K562 (cell line): Measurements from ENCODE around the gene LRRC1. TPM values are rescaled to one million over a fixed set of nuclear protein-coding genes. Genes with fewer than 3 reads are reported as not detected.

Source experiments
- ATAC-seq: fragments of 200-7000 bp; cut with Tn5 transposase; 3 replicates; pipeline ENCODE4 v1.9.1; 2020; ENCODE audit warnings: moderate library complexity
- BruUV-seq: library from RNA; stranded (reverse); fragments of 400-500 nt; replicated peaks from 2 replicates; lab custom pipeline; 2021; lab: Mats Ljungman, UMichigan
- CTCF ChIA-PET: fragments of 300-600 bp; formaldehyde crosslinking; extraction: SDS; loops from one replicate; lab custom pipeline; 2021; ENCODE audit warnings: low intra/inter-chr PET ratio; lab: Yijun Ruan, JAX
- POLR2A ChIA-PET: fragments of 300-600, 350-650 bp; sonication (Branson Sonifier 250); formaldehyde crosslinking; extraction: SDS; loops from one replicate; lab custom pipeline; 2021; ENCODE audit warnings: antibody characterized with exemption, inconsistent platforms; lab: Yijun Ruan, JAX
- DNase-seq, 4 experiments: peaks; one replicate each; pipeline versions ENCODE4 v3.0.0 to v3.0.0-alpha.2; 2011 to 2018; ENCODE audit warnings: low spot score in 3 of 4, mixed read lengths in 3 of 4; ENCODE audit errors: extremely low read depth in 1 of 4
- FAIRE-seq: peaks from 2 replicates; lab custom pipeline; 2011; peaks lifted over from hg19 to GRCh38; lab: Jason Lieb, UNC
- H2AFZ ChIP-seq: 2 replicates; pipeline ENCODE4 v1.6.0; 2011; ENCODE audit warnings: low read depth, low read length, control low read depth, inconsistent platforms
- H3K27ac ChIP-seq: fragments of 200-600 bp; 3 replicates; pipeline ENCODE4 v1.8.0; 2011; ENCODE audit warnings: low read depth, mild to moderate bottlenecking, control low read depth, inconsistent platforms, low read length, moderate library complexity, mixed read lengths; ENCODE audit errors: extremely low read depth
- H3K27me3 ChIP-seq, 2 experiments: fragments of 300-600 bp in 1 of 2; 2 replicates in 1 of 2; 3 replicates in 1 of 2; pipeline versions ENCODE4 v1.6.0 to v1.8.0; 2011; ENCODE audit warnings: inconsistent platforms in 2 of 2, low read length in 2 of 2, mild to moderate bottlenecking in 1 of 2, mixed read lengths in 1 of 2, moderate library complexity in 1 of 2; ENCODE audit not compliant: control insufficient read depth in 2 of 2, insufficient read depth in 2 of 2
- H3K36me3 ChIP-seq: fragments of 300-600 bp; 3 replicates; pipeline ENCODE4 v1.8.0; 2011; ENCODE audit warnings: mild to moderate bottlenecking, low read length, inconsistent platforms; ENCODE audit not compliant: control insufficient read depth, insufficient read depth
- H3K4me1 ChIP-seq, 2 experiments: fragments of 200-600 bp in 1 of 2; replicated peaks in 1 of 2; 2 replicates in 1 of 2; 3 replicates in 1 of 2; pipeline versions ENCODE4 v1.5.1 to v1.8.0; 2011; ENCODE audit warnings: inconsistent platforms in 2 of 2, low read length in 2 of 2, mild to moderate bottlenecking in 1 of 2, mixed read lengths in 1 of 2, moderate library complexity in 1 of 2; ENCODE audit not compliant: control insufficient read depth in 2 of 2, insufficient read depth in 2 of 2
- H3K4me2 ChIP-seq: 2 replicates; pipeline ENCODE4 v1.6.1; 2011; ENCODE audit warnings: low read length, control low read depth, inconsistent platforms, mixed read lengths; ENCODE audit not compliant: insufficient read depth
- H3K4me3 ChIP-seq: fragments of 200-600 bp; sonication (generic), shearing (Covaris generic); 2 replicates; pipeline ENCODE4 v1.5.1; 2016; ENCODE audit warnings: control low read depth, inconsistent platforms
- H3K79me2 ChIP-seq: fragments of 200-600 bp; 3 replicates; pipeline ENCODE4 v1.8.0; 2011; ENCODE audit warnings: low read length, inconsistent platforms; ENCODE audit not compliant: control insufficient read depth, insufficient read depth
- H3K9ac ChIP-seq, 2 experiments: 2 replicates each; pipeline versions ENCODE4 v1.6.0 to v1.6.1; 2011; ENCODE audit warnings: low read depth in 2 of 2, low read length in 2 of 2, control low read depth in 1 of 2, inconsistent platforms in 1 of 2, mild to moderate bottlenecking in 1 of 2, mixed read lengths in 1 of 2; ENCODE audit not compliant: insufficient read depth in 1 of 2
- H3K9me1 ChIP-seq: one replicate; pipeline ENCODE4 v1.6.0; 2011; ENCODE audit warnings: inconsistent platforms, mild to moderate bottlenecking, low read length, moderate library complexity; ENCODE audit not compliant: control insufficient read depth, insufficient read depth
- H3K9me3 ChIP-seq: replicated peaks from 2 replicates; pipeline ENCODE4 v1.5.1; 2011; ENCODE audit warnings: low read depth, low read length, inconsistent platforms; ENCODE audit not compliant: control insufficient read depth, insufficient read depth
- H4K20me1 ChIP-seq: replicated peaks from 2 replicates; pipeline ENCODE4 v1.6.1; 2011; ENCODE audit warnings: low read length, inconsistent platforms, mixed read lengths; ENCODE audit not compliant: control insufficient read depth, insufficient read depth
- KAT7 ChIP-seq: sonication (generic); formaldehyde crosslinking; IDR thresholded peaks from 2 replicates; pipeline ENCODE4 v1.8.0; 2022; ENCODE audit warnings: missing genetic modification reagents, mild to moderate bottlenecking, borderline replicate concordance
- NCOA4 ChIP-seq: fragments of 450-650 bp; IDR thresholded peaks from 2 replicates; pipeline ENCODE4 v1.6.1; 2018; ENCODE audit warnings: mild to moderate bottlenecking; ENCODE audit not compliant: partially characterized antibody
- TRIM24 ChIP-seq, 2 experiments: fragments of 450-650 bp; IDR thresholded peaks; 2 replicates each; pipeline ENCODE4 v1.6.1; 2016
- ZKSCAN3 ChIP-seq: fragments of 250-450 bp; sonication (Bioruptor Pico); IDR thresholded peaks from 2 replicates; pipeline ENCODE4 v1.4.0; 2020
- ZNF274 ChIP-seq: IDR thresholded peaks from 2 replicates; pipeline ENCODE4 v1.6.1; 2011; ENCODE audit warnings: low read depth, mild to moderate bottlenecking, low read length, moderate library complexity, borderline replicate concordance
- in situ Hi-C: fragments of 300-500 bp; cut with MboI; formaldehyde crosslinking; loops from 4 replicates; pipeline ENCODE4 v1.15.0; 2018; ENCODE audit warnings: inconsistent platforms, mixed read lengths
- intact Hi-C: fragments of 100-400 bp; cut with micrococcal nuclease; formaldehyde crosslinking; loops from 2 replicates; pipeline ENCODE4 v1.14.2; 2022
- polyA plus RNA-seq, 8 experiments: library from polyadenylated mRNA; depleted of rRNA in 4 of 8; stranded (reverse) in 5 of 8; unstranded in 3 of 8; fragments of >200 nt; fragmentation: Nextera tagmentation in 2 of 8; fragmentation: Illumina TruSeq in 1 of 8; extraction: Ambion mirVana in 2 of 8; extraction: Trizol in 1 of 8; gene quantifications; 2 replicates each; pipeline versions ENCODE4 v1.2.1 to v1.2.3, GENCODE V29; 2011 to 2014; ENCODE audit warnings: inconsistent platforms in 1 of 8, missing spikeins in 1 of 8
- total RNA-seq, 7 experiments: library from RNA; depleted of rRNA in 6 of 7; stranded (reverse); fragments of >200 nt in 6 of 7; fragmentation: Illumina TruSeq in 2 of 7; extraction: Trizol in 2 of 7; gene quantifications; 2 replicates each; pipeline versions ENCODE4 v1.2.1 to v1.2.3, GENCODE V29; 2011 to 2021; ENCODE audit warnings: low replicate concordance in 1 of 7
- TF ChIP-seq, protein P1 (sequence below): sonication (generic); formaldehyde crosslinking; IDR thresholded peaks from 2 replicates; pipeline ENCODE4 v1.4.0; 2020; ENCODE audit warnings: mild to moderate bottlenecking, missing genetic modification reagents
- TF ChIP-seq, protein P2 (sequence below): sonication (generic); formaldehyde crosslinking; IDR thresholded peaks from 2 replicates; pipeline ENCODE4 v1.8.0; 2022; ENCODE audit warnings: mild to moderate bottlenecking, missing genetic modification reagents, borderline replicate concordance

LRRC1 gene
- total and polyA plus RNA-seq, 9 of the 15 experiments (the other 6 are each of a cell fraction or from before 2014, with no cell fraction given) = not detected

DNA sequence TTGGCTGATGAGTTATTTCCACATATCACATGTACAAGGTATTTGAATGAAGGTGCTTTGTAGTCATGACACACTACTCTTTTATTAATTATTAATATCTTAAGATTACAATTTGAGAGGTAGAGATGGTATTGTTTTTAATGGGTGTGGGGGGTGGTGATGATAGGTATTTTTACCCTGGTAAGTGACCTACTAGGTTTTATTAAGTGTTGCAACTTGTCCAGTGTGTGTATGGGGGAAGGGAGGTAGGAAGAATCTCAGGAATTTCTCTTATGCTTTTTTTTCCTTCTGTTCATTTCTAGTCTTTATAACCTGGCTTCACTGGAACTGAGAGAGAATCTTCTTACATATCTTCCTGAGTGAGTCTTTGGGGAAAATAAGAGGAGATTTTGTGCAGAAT lies 101.4 kb downstream of the LRRC1 start:
- CTCF ChIA-PET = no interaction called here
- no peaks in the 10 kb centered on the region for H3K9me1 ChIP-seq
- H3K27ac ChIP-seq = no peak overlapping the region
- DNase-seq = no peak
- ATAC-seq = no peak
- no peaks in the 10 kb centered on the region for H3K36me3 ChIP-seq
- H3K27me3 ChIP-seq = no peaks in the 10 kb centered on the region
- in situ Hi-C loops (no loop called here), intact Hi-C loops (no loop called here)
- H4K20me1 ChIP-seq = no peaks in the 10 kb centered on the region
- H2AFZ ChIP-seq = no peak overlapping the region
- H3K9ac ChIP-seq = no peak overlapping the region
- FAIRE-seq = no peak
- no peak overlapping the region for H3K4me2 ChIP-seq
- no peaks in the 10 kb centered on the region for H3K9me3 ChIP-seq
- no peaks in the 10 kb centered on the region for H3K79me2 ChIP-seq
- POLR2A ChIA-PET = no interaction called here
- H3K4me1 ChIP-seq = no peaks in the 10 kb centered on the region
- TF ChIP-seq, protein P1, sequence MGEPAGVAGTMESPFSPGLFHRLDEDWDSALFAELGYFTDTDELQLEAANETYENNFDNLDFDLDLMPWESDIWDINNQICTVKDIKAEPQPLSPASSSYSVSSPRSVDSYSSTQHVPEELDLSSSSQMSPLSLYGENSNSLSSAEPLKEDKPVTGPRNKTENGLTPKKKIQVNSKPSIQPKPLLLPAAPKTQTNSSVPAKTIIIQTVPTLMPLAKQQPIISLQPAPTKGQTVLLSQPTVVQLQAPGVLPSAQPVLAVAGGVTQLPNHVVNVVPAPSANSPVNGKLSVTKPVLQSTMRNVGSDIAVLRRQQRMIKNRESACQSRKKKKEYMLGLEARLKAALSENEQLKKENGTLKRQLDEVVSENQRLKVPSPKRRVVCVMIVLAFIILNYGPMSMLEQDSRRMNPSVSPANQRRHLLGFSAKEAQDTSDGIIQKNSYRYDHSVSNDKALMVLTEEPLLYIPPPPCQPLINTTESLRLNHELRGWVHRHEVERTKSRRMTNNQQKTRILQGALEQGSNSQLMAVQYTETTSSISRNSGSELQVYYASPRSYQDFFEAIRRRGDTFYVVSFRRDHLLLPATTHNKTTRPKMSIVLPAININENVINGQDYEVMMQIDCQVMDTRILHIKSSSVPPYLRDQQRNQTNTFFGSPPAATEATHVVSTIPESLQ (CRISPR knock-in tag) = no peak
- TF ChIP-seq, protein P2, sequence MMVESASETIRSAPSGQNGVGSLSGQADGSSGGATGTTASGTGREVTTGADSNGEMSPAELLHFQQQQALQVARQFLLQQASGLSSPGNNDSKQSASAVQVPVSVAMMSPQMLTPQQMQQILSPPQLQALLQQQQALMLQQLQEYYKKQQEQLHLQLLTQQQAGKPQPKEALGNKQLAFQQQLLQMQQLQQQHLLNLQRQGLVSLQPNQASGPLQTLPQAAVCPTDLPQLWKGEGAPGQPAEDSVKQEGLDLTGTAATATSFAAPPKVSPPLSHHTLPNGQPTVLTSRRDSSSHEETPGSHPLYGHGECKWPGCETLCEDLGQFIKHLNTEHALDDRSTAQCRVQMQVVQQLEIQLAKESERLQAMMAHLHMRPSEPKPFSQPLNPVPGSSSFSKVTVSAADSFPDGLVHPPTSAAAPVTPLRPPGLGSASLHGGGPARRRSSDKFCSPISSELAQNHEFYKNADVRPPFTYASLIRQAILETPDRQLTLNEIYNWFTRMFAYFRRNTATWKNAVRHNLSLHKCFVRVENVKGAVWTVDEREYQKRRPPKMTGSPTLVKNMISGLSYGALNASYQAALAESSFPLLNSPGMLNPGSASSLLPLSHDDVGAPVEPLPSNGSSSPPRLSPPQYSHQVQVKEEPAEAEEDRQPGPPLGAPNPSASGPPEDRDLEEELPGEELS (CRISPR knock-in tag) = no peak
- TF ChIP-seq KAT7 (CRISPR knock-in tag) (no peak), ZNF274 (no peak), NCOA4 (no peak), TRIM24 (IDR thresholded peaks at IDR 0.05) (no peak), ZKSCAN3 (CRISPR knock-in tag) (no peak)
- no TSS peak for BruUV-seq
- no peak overlapping the region for H3K4me3 ChIP-seq
